Right lobe of liver (tissue), 6 donors: ENCODE measurements around the gene HOXD13. TPM values are rescaled to one million over a fixed set of nuclear protein-coding genes. Genes with fewer than 3 reads are reported as not detected.
A peak's percentile ranks its signal among the peaks of the same experiment; 100 is the strongest.

Source experiments
- ATAC-seq, 4 donors: fragments of 200-7000 bp; cut with Tn5 transposase; one replicate each; pipeline ENCODE4 v1.9.1; 2020; ENCODE audit warnings: mild to moderate bottlenecking in 4 of 4, moderate library complexity in 4 of 4
- DNase-seq, 3 donors: peaks; one replicate each; pipeline ENCODE4 v3.0.0-alpha.2; 2020
- H3K27ac ChIP-seq, 3 donors: fragments of 200-600 bp; one replicate each; pipeline ENCODE4 v1.8.0; 2022
- H3K27me3 ChIP-seq, 2 donors: fragments of 200-600 bp; one replicate each; pipeline ENCODE4 v1.8.0; 2022
- H3K36me3 ChIP-seq, 4 donors: fragments of 200-600 bp; sonication (generic) in 1 of 4; one replicate each; pipeline versions ENCODE4 v1.5.1 to v1.8.0; 2017 to 2022; ENCODE audit warnings: control low read depth in 1 of 4
- H3K4me1 ChIP-seq, 4 donors: fragments of 200-600 bp; sonication (generic) in 1 of 4; one replicate each; pipeline versions ENCODE4 v1.5.1 to v1.8.0; 2017 to 2022; ENCODE audit warnings: control low read depth in 1 of 4
- H3K4me3 ChIP-seq, 3 donors: fragments of 200-600 bp; one replicate each; pipeline ENCODE4 v1.8.0; 2022
- H3K9me3 ChIP-seq, 4 donors: fragments of 200-600 bp; sonication (generic) in 1 of 4; one replicate each; pipeline versions ENCODE4 v1.5.1 to v1.8.0; 2017 to 2022; ENCODE audit warnings: control low read depth in 1 of 4
- CTCF ChIP-seq, 4 donors: fragments of 200-600 bp in 3 of 4; fragments of 450-650 bp in 1 of 4; IDR thresholded peaks; one replicate each; pipeline versions ENCODE4 v1.5.1 to v1.8.0; 2016 to 2022; ENCODE audit warnings: antibody characterized with exemption in 4 of 4, mild to moderate bottlenecking in 2 of 4
- POLR2A ChIP-seq: fragments of 450-650 bp; IDR thresholded peaks from one replicate; pipeline ENCODE4 v1.6.1; 2017; ENCODE audit warnings: antibody characterized with exemption, mild to moderate bottlenecking
- WGBS: methylation state at CpG from one replicate; pipeline ENCODE4 v1.1.6; 2018; ENCODE audit warnings: low coverage, low lambda C conversion rate; ENCODE audit not compliant: insufficient coverage; ENCODE audit errors: missing lambda C conversion rate; 5-methylcytosine and 5-hydroxymethylcytosine counted together
- intact Hi-C, 2 donors: fragments of 100-400 bp; cut with DNase I; formaldehyde crosslinking; loops; one replicate each; pipeline versions ENCODE4 v1.11.2 to v1.14.1; 2022
- total RNA-seq, 6 experiments: library from RNA; depleted of rRNA in 2 of 6; stranded (reverse); fragments of >200 nt in 2 of 6; fragmentation: NEBNext Ultra II Directional in 3 of 6; extraction: Animal tissue kit (Norgen Biotek cat#: 25700) in 3 of 6; gene quantifications; one replicate each; pipeline versions ENCODE4 v1.1.0 to v1.2.4, GENCODE V29; 2016 to 2023
- donor health status: DM: no; HTN: yes; CAD: no.
- donor health status: DM: no; HTN: no; CAD: no.
- donor health status: DM: no; HTN: no; CAD: no.
- donor health status: DM: no; HTN: yes; CAD: no.
- donor health status: DM: no; HTN: yes; CAD: no.

Gene HOXD13
- total RNA-seq, 6 experiments from 2014 or later = not detected

GRCh38 chr2:176110415-176111308, 18.1 kb downstream of the HOXD13 start:
- no peak overlapping the region for H3K27ac ChIP-seq
- DNase-seq (no peak), ATAC-seq (no peak)
- peaks cover 8 to 88% of the 10 kb centered on the region in 2 donors for H3K27me3 ChIP-seq
- TF ChIP-seq CTCF (IDR thresholded peaks at IDR 0.05) = no peak
- no peak for TF ChIP-seq POLR2A
- intact Hi-C loops = no loop called here
- 16% methylated on average over 7 of the region's 7 CpGs for WGBS
- no peaks in the 10 kb centered on the region for H3K9me3 ChIP-seq
- no peaks in the 10 kb centered on the region for H3K36me3 ChIP-seq
- H3K4me1 ChIP-seq = peaks cover 0 to 8% (median 0%) of the 10 kb centered on the region in 4 donors
- H3K4me3 ChIP-seq = no peak overlapping the region

- Histone ChIP-seq H3K9me3 (no peaks in the 10 kb centered on the region), H3K4me1 (peaks cover 0 to 6% (median 0%) of the 10 kb centered on the region in 4 donors), H3K27ac (no peak overlapping the region), H3K27me3 (peaks cover 8 to 88% of the 10 kb centered on the region in 2 donors), H3K4me3 (no peak overlapping the region), H3K36me3 (no peaks in the 10 kb centered on the region)
- WGBS = 4% methylated on average over 16 of the region's 16 CpGs
- TF ChIP-seq POLR2A (no peak), CTCF (IDR thresholded peaks at IDR 0.05) (peak; percentile 16 to 65 (median 52))
- ATAC-seq (peak; percentile 17 to 69 (median 54)), DNase-seq (peak in 1 of 3 donors; percentile 55)
- intact Hi-C loops = no loop called here
Observed at GRCh38 chr2:176111309-176111663, 18.8 kb downstream of the HOXD13 start.

GRCh38 chr2:176111846-176112374, 19.4 kb downstream of the HOXD13 start:
- TF ChIP-seq POLR2A (no peak), CTCF (IDR thresholded peaks at IDR 0.05) (no peak)
- no peak overlapping the region for H3K4me3 ChIP-seq
- H3K36me3 ChIP-seq = no peaks in the 10 kb centered on the region
- H3K9me3 ChIP-seq = no peaks in the 10 kb centered on the region
- ATAC-seq = no peak
- intact Hi-C loops = no loop called here
- peaks cover 11 to 87% of the 10 kb centered on the region in 2 donors for H3K27me3 ChIP-seq
- H3K27ac ChIP-seq = no peak overlapping the region
- DNase-seq = no peak
- 2% methylated on average over 26 of the region's 29 CpGs for WGBS
- peaks cover 0 to under 1% (median 0%) of the 10 kb centered on the region in 4 donors for H3K4me1 ChIP-seq

GRCh38 chr2:176112375-176113302, 20.1 kb downstream of the HOXD13 start:
- 0% methylated on average over 5 of the region's 40 CpGs for WGBS
- no peak for DNase-seq
- intact Hi-C loops = no loop called here

More at GRCh38 chr2:176112375-176113302, 20.1 kb downstream of the HOXD13 start:
- Histone ChIP-seq H3K9me3 (no peaks in the 10 kb centered on the region), H3K4me3 (no peak overlapping the region), H3K27me3 (peaks cover 18 to 93% of the 10 kb centered on the region in 2 donors), H3K27ac (no peak overlapping the region), H3K36me3 (no peaks in the 10 kb centered on the region), H3K4me1 (no peaks in the 10 kb centered on the region)
- ATAC-seq = peak in 1 of 4 donors; percentile 10
- TF ChIP-seq POLR2A = no peak
- TF ChIP-seq CTCF (IDR thresholded peaks at IDR 0.05) = no peak
